Measurements from ENCODE around the gene VSTM5. TPM values are rescaled to one million over a fixed set of nuclear protein-coding genes. Genes with fewer than 3 reads are reported as not detected.
"Not testable (repeated sequence)": the region's sequence is repeated elsewhere in the genome, so short reads cannot be mapped to it uniquely, and the experiment has no call there.

VSTM5 gene
- total RNA-seq, 1 donor = 0.36 TPM

DNA sequence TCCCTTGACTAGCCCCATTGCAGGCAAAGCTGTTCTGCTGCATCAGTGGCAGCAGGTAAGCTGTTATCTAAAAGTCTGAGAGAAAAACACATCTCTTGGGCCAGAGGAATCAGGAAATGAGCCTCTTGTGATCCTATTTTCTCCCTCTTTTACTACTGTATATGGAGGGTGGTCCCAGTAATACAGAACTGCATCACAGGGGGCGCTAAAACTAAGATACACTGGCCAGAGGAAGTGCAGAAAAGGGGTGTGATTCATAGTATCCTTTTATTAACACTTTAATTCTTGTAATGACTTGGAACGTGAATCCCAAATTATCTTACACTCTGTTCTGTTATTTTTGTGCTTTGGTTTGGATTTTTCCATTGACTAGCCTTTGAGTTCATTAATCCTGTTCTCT, 75.1 kb downstream of the VSTM5 start:
- Histone ChIP-seq H3K4me2 (ENCODE audit: insufficient read depth, low read length) (no peak overlapping the region), H3K79me2 (ENCODE audit: insufficient read depth, low read length) (no peaks in the 10 kb centered on the region), H3K27me3 (ENCODE audit: insufficient read depth, low read length) (no peaks in the 10 kb centered on the region), H3K4me1 (ENCODE audit: insufficient read depth, low read length) (no peaks in the 10 kb centered on the region), H3K9me3 (ENCODE audit: low read depth, low read length) (no peaks in the 10 kb centered on the region), H2AFZ (ENCODE audit: low read length) (no peak overlapping the region), H4K20me1 (ENCODE audit: insufficient read depth, low read length) (no peaks in the 10 kb centered on the region), H3K36me3 (ENCODE audit: insufficient read depth, low read length) (no peaks in the 10 kb centered on the region), H3K27ac (ENCODE audit: low read depth, low read length) (no peak overlapping the region), H3K4me3 (ENCODE audit: insufficient read depth, low read length) (no peak overlapping the region)
- DNase-seq (ENCODE audit: insufficient read length, low spot score, missing footprints) = no peak
- TF ChIP-seq, protein P1, sequence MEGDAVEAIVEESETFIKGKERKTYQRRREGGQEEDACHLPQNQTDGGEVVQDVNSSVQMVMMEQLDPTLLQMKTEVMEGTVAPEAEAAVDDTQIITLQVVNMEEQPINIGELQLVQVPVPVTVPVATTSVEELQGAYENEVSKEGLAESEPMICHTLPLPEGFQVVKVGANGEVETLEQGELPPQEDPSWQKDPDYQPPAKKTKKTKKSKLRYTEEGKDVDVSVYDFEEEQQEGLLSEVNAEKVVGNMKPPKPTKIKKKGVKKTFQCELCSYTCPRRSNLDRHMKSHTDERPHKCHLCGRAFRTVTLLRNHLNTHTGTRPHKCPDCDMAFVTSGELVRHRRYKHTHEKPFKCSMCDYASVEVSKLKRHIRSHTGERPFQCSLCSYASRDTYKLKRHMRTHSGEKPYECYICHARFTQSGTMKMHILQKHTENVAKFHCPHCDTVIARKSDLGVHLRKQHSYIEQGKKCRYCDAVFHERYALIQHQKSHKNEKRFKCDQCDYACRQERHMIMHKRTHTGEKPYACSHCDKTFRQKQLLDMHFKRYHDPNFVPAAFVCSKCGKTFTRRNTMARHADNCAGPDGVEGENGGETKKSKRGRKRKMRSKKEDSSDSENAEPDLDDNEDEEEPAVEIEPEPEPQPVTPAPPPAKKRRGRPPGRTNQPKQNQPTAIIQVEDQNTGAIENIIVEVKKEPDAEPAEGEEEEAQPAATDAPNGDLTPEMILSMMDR (IDR thresholded peaks at IDR 0.05; ENCODE audit: extremely low read depth, low read depth, low read length) = peak; percentile 37

DNA sequence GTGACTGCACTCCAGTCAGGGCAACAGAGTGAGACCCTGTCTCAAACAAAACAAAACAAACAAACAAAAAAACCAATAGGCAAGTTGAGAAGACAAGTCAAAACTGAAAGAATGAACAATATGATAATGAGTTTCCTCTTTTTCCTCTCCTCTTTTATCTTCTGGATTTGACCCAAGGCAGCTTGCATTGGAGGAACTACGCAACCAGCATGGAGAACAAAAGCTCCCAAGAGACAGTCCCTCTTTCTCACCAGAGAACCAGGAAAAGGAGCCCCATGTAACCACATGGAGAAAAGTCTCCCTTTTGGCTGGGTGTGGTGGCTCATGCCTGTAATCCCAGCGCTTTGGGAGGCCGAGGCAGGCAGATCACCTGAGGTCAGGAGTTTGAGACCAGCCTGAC, 75.9 kb downstream of the VSTM5 start:
- DNase-seq (ENCODE audit: insufficient read length, low spot score, missing footprints); H3K4me1 ChIP-seq (ENCODE audit: insufficient read depth, low read length); H3K36me3 ChIP-seq (ENCODE audit: insufficient read depth, low read length); H3K79me2 ChIP-seq (ENCODE audit: insufficient read depth, low read length); H3K27ac ChIP-seq (ENCODE audit: low read depth, low read length); H3K9me3 ChIP-seq (ENCODE audit: low read depth, low read length); H4K20me1 ChIP-seq (ENCODE audit: insufficient read depth, low read length); H3K4me3 ChIP-seq (ENCODE audit: insufficient read depth, low read length); H2AFZ ChIP-seq (ENCODE audit: low read length); H3K4me2 ChIP-seq (ENCODE audit: insufficient read depth, low read length); H3K27me3 ChIP-seq (ENCODE audit: insufficient read depth, low read length): not testable (repeated sequence)

DNA sequence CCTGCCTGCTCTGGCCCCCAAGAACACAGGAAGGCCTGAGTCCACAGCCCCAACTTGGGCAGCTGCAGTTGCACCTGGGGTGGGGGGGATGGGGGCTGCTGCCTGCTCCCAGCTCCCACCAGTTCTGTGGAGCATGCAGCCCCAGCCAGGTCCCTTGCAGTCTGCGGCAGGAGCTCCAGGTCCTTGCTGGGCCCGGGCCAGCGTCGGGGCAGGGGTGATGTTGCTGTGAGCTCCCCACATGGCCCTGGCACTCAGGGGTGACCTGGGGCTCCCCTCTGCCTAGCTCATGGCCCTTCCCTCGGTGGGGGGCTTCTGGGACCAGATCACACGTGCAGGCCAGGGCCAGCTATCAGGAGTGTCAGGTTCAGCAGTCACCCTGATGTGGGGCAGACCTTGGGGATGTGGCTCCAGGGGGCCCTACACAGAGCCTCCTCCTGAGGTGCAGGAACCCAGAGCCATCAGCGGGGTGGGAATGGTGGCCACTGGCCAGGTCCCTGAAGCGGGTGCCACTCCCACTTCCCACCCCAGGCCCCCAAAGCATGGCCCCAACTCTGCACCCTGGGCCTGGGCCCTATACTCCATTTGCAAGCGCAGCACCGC, 76.7 kb downstream of the VSTM5 start:
- Histone ChIP-seq H3K27ac (ENCODE audit: low read depth, low read length) (no peak overlapping the region), H3K79me2 (ENCODE audit: insufficient read depth, low read length) (no peaks in the 10 kb centered on the region), H2AFZ (ENCODE audit: low read length) (no peak overlapping the region), H3K36me3 (ENCODE audit: insufficient read depth, low read length) (no peaks in the 10 kb centered on the region), H3K9me3 (ENCODE audit: low read depth, low read length) (no peaks in the 10 kb centered on the region), H3K27me3 (ENCODE audit: insufficient read depth, low read length) (no peaks in the 10 kb centered on the region), H4K20me1 (ENCODE audit: insufficient read depth, low read length) (no peaks in the 10 kb centered on the region), H3K4me2 (ENCODE audit: insufficient read depth, low read length) (no peak overlapping the region), H3K4me1 (ENCODE audit: insufficient read depth, low read length) (no peaks in the 10 kb centered on the region), H3K4me3 (ENCODE audit: insufficient read depth, low read length) (no peak overlapping the region)
- DNase-seq (ENCODE audit: insufficient read length, low spot score, missing footprints) = no peak
- TF ChIP-seq, protein P1 (IDR thresholded peaks at IDR 0.05; ENCODE audit: extremely low read depth, low read depth, low read length) = no peak

DNA sequence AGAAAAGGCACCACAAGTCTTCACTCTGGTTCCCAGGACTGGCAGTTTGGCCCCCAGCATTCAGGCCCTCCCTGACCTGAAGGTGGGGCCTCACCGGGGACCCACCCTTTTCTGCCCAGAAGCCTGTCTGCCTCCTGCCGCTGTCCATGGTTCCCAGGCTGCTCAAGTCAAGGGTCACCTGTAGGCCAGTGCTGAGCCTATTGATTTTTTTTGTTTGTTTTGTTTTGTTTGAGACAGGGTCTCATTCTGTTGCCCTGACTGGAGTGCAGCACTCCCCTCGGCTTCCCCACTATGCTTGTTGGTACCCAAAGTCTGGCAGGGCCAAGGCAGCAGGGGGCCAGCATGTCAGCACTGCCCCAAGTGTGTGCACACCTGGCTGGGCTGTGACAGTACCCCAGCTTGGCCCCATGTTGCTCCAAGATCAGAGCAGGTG, 77.4 kb downstream of the VSTM5 start:
- H4K20me1 ChIP-seq (ENCODE audit: insufficient read depth, low read length) = no peaks in the 10 kb centered on the region
- H3K79me2 ChIP-seq (ENCODE audit: insufficient read depth, low read length) = no peaks in the 10 kb centered on the region
- TF ChIP-seq, protein P1 (IDR thresholded peaks at IDR 0.05; ENCODE audit: extremely low read depth, low read depth, low read length) = no peak
- no peaks in the 10 kb centered on the region for H3K36me3 ChIP-seq (ENCODE audit: insufficient read depth, low read length)
- H3K27ac ChIP-seq (ENCODE audit: low read depth, low read length) = no peak overlapping the region
- no peak for DNase-seq (ENCODE audit: insufficient read length, low spot score, missing footprints)
- no peaks in the 10 kb centered on the region for H3K4me1 ChIP-seq (ENCODE audit: insufficient read depth, low read length)
- no peak overlapping the region for H3K4me3 ChIP-seq (ENCODE audit: insufficient read depth, low read length)
- H3K9me3 ChIP-seq (ENCODE audit: low read depth, low read length) = no peaks in the 10 kb centered on the region
- H3K4me2 ChIP-seq (ENCODE audit: insufficient read depth, low read length) = no peak overlapping the region
- H3K27me3 ChIP-seq (ENCODE audit: insufficient read depth, low read length) = no peaks in the 10 kb centered on the region
- no peak overlapping the region for H2AFZ ChIP-seq (ENCODE audit: low read length)
